Stimulated activated CD8-positive, alpha-beta memory T cell treated with anti-CD3 and anti-CD28 coated beads, Interleukin-4, amount 100 ng/mL, for 4 hours (primary cell): Measurements from ENCODE around the gene RYR1.
"Not testable (repeated sequence)": the region's sequence is repeated elsewhere in the genome, so short reads cannot be mapped to it uniquely, and the experiment has no call there.

Experiments
- DNase-seq, 2 donors: peaks; one replicate each; pipeline ENCODE4 v3.0.0-alpha.2; 2020; ENCODE audit warnings: low read depth in 2 of 2, low spot score in 1 of 2

The RYR1 gene

DNA sequence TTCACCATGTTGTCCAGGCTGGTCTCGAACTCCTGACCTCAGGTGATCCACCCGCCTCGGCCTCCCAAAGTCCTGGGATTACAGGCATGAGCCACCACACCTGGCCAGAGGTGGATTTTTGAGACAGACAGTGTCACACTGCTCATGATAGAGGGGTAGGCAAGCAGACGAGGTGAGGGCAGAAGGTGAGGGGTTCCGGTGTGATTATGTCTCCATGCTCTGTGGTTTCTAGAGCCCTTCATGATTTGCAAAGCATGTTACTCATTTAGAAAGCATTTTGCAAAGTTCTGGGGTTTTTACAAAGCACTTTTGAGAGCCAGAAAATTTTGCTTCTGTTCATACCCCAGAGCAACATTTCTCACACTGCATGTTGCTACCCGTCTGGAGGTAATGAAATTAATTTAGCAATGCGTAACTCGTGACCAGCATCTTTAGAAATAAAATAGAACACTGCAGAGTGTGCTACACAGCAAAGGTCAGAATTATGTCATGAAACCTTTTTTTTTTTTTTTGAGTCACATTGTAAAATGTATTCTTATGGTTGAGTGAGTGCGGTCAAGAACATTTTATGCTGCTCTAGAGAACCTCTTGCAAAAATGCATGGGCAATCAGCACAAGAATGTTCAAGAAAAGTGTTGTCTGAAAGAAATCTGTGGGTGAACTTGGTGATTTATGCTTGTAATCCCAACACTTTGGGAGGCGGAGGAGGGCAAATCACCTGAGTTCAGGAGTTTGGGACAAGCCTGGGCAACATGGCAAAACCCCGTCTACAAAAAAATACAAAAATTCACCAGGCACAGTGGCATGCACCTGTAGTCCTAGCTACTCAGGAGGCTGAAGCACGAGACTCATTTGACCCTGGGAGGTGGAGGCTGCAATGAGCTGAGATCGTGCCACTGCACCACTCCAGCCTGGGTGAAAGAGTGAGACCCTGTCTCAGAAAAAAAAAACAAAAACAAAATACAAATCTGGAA is 126.2 kb downstream of the RYR1 start:
- peak in 1 of 2 donors; percentile 14 for DNase-seq

DNA sequence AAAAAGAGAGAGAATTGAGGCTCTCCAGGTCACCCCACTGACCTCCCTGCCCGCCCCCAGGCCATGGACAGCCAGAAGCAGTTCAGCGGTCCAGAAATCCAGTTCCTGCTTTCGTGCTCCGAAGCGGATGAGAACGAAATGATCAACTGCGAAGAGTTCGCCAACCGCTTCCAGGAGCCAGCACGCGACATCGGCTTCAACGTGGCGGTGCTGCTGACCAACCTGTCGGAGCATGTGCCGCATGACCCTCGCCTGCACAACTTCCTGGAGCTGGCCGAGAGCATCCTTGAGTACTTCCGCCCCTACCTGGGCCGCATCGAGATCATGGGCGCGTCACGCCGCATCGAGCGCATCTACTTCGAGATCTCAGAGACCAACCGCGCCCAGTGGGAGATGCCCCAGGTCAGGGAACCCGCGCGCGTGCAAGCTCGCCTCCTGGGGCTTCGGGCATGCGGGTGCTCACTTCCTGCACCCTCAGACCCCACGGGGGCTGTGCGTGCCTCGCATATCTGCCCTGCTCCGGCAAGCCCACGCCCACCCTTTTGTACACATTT is 127.6 kb downstream of the RYR1 start:
- no peak for DNase-seq

DNA sequence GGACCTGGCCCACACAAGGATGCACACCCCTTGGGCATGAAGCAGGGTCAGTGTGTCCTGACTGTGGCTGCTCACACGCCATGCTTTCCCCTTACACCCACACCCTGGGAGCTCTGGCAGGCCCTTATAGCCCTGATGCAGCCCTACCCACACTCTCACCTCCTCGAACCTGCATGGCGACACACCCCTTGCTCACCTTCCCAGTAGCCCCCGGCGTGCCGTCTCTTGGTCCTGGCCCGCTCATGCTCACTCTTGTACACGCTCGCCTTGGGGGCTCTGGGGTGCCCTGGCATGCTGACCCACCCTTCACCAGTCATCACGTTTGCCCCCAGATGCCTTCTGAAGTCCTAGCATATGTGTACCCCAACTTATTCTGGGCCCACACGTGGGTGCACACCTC is 128.2 kb downstream of the RYR1 start:
- DNase-seq = no peak

DNA sequence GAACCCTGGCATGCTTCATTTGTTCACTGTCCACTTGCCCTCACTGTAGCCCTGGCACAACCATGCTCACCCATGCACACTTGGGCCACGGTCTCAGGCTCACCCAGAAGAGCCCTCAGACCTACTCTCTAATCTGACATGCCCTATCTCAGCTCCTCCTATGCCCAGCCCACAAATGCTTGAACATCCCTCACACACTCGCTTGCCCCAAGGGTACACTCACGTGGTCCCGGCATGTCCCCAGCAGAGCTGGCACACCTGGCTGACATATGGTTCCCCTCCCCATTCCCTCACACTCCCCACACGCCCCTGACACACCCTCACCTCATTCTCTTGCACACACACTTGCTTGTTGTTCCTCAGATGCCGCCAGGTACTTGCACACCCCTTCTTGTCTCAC is 128.6 kb downstream of the RYR1 start:
- no peak for DNase-seq

DNA sequence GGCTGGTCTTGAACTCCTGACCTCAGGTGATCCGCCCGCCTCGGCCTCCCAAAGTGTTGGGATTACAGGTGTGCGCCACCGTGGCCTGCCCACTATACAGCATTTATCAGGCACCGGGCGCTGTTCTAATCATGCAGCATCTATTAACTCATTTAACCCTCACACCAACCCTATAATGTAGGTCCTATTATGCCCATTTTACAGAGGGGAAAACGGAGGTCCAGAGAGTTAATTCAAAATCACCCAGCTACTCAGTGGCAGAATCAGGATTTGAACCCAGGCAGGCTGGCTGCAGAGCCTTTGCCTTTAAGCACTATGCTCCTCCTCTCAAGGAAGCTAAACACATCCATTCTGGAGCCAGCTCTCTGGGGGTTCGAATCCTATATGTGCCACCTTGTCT is 130.0 kb downstream of the RYR1 start:
- DNase-seq = no peak

DNA sequence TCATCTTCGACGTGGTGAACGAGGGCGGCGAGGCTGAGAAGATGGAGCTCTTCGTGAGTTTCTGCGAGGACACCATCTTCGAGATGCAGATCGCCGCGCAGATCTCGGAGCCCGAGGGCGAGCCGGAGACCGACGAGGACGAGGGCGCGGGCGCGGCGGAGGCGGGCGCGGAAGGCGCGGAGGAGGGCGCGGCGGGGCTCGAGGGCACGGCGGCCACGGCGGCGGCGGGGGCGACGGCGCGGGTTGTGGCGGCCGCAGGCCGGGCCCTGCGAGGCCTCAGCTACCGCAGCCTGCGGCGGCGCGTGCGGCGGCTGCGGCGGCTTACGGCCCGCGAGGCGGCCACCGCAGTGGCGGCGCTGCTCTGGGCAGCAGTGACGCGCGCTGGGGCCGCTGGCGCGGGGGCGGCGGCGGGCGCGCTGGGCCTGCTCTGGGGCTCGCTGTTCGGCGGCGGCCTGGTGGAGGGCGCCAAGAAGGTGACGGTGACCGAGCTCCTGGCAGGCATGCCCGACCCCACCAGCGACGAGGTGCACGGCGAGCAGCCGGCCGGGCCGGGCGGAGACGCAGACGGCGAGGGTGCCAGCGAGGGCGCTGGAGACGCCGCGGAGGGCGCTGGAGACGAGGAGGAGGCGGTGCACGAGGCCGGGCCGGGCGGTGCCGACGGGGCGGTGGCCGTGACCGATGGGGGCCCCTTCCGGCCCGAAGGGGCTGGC is 131.6 kb downstream of the RYR1 start:
- no peak for DNase-seq

DNA sequence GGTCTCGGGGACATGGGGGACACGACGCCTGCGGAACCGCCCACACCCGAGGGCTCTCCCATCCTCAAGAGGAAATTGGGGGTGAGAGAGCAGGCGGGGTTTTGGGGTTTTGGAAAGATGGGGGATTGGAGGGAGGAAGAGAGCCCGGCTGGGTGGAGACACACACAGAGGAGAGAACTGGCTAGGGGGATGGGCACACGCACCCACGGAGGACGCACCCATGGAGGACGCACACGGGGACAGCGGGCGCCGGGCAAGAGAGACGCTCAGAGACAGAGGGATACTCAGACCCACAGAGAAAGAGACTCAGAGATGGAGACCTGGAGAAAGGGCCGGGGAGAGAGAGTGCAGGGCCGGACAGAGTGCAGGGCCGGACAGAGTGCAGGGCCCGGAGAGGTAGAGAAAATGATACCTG is 132.2 kb downstream of the RYR1 start:
- no peak for DNase-seq

DNA sequence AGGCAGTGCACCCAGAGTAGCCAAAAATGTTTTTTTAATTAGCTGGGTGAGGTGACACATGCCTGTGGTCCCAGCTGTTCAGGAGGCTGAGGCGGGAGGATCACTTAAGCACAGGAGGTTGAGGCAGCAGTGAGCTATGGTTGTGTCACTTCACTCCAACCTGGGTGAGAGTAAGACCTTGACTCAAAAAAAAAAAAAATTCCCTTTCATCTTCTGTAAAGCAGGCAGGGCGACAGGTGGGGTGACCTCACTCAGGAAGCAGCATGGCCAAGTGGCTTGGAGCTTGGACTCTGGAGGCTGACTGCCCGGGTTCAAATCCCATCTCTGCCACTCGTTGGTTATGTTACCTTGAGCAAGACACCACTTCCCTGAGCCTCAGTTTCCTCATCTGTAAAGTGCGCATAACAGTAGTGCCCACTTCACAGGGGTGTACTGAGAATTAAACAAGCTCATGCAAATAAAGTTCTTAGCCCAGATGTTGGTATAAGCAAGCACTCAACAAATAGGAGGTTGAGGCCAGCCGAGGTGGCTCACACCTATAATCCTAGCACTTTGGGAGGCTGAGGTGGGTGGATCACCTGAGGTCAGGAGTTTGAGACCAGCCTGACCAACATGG is 136.0 kb downstream of the RYR1 start:
- DNase-seq = no peak

DNA sequence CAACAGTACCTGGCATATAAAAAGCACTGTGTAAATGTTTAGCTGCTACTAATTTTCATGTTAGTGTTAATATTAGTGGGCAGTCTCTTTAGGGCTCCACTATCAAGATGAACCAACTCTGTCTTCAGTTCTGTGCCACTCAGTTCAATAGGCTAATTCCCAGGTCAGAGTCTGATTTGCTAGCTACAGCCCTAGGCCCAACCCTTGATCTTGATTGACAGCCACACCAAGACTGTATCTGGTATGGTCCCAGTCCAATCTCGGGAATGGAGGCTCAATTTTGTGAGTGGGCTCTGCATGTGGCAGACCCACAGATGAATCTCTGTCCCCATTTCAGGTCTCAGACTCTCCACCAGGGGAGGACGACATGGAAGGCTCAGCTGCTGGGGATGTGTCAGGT is 138.2 kb downstream of the RYR1 start:
- DNase-seq = no peak

DNA sequence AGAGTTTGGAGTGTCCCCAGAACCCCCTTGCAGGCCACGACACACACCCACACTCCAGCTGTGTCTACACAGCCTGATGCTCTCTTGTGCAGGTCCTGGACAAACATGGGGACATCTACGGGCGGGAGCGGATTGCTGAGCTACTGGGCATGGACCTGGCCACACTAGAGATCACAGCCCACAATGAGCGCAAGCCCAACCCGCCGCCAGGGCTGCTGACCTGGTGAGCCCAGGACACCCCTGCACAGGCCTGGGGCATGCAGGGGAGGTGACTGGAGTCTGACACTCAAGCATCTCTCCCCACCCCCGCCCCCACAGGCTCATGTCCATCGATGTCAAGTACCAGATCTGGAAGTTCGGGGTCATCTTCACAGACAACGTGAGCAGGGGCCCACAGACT is 144.3 kb downstream of the RYR1 start:
- no peak for DNase-seq

DNA sequence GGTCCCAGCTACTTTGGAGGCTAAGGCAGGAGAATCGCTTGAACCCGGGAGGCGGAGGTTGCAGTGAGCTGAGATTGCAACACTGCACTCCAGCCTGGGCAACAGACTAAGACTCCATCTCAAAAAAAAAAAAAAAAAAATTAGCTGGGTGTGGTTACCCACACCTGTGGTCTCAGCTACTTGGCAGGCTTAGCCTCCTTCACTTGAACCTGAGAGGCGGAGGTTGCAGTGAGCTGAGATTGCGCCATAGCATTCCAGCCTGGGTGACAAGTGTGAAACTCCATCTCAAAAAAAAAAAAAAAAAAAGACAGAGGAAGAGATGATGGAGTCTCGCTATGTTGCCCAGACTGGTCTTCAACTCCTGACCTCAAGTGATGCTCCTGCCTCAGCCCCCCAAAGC is 145.8 kb downstream of the RYR1 start:
- not testable (repeated sequence) for DNase-seq

DNA sequence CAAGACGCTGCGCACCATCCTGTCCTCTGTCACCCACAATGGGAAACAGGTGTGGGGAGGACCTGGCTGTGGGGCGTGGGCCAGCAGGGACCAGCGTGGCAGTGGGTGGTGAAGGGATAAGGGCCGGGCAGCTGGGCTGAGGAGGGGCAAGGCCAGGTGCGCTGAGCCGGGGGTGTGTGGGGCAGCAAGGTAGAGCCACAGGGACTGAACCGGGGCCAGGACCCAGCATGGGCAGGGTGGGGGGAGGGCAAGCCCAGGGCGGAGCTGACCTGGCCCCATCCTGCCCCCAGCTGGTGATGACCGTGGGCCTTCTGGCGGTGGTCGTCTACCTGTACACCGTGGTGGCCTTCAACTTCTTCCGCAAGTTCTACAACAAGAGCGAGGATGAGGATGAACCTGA is 146.6 kb downstream of the RYR1 start:
- DNase-seq = no peak

DNA sequence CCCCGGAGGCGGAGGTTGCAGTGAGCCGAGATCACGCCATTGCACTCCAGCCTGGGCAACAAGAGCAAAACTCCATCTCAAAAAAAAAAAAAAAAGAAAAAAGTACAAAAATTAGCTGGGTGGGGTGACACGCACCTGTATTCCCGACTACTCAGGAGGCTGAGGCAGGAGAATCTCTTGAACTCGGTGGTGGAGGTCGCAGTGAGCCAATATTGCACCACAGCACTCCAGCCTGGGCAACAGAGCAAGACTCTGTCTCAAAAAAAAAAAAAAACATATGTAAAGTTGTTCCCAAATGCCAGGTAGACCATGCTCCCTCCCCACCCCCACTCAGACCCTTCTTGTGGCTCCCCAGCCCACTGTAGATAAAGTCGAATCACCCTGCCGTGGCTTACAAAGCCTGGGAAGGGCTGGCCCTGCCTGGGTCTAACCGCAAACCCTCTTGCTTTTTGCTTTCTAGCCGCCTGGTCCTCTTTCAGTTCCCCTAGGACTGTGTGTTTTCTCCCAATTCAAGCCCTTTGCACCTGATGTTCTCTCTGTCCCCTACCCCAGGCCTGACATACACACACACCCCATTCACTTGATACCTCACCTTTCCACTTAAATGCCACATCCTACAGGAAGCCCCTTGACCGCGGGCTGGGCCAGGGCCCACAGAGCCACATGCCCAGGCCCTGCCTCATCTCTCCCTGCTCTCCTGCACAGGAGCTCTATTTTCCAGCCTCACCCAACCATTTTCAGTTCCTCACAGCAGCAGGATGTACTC is 149.9 kb downstream of the RYR1 start:
- DNase-seq = no peak

DNA sequence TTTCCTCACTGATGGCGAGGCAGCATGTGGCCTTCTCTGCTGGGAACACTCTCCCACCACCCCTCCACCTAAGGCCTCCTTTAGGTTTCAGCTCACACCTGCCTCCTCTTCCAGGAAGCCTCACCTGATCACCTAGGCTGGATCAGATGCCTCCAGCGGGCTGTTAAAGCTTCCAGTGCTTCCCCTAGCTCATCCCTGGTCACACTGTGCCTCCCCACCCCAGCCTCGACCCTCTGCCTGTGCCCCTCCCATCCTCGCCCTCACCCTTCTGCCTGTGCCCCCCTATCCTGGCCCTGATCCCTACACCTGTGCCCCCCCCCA is 150.5 kb downstream of the RYR1 start:
- DNase-seq = no peak

DNA sequence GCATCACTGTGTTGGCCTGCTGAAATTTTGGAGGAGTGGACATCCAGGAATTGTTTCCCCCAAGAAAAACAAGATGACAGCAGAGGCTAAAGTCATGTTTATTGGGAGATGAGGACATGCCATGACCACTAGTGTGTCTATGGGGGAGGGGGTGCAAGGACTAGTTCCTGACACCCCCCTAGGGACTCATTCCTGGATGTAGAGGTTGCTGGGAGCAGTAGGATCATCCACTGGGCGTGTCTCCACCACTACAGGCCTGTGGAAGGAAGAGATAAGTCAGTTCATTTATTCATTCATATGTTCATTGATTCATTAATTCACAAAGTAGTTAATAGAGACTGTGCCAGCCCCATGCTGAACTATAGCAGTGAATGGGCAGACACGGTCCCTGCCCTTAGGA is 154.1 kb downstream of the RYR1 start:
- DNase-seq = no peak

DNA sequence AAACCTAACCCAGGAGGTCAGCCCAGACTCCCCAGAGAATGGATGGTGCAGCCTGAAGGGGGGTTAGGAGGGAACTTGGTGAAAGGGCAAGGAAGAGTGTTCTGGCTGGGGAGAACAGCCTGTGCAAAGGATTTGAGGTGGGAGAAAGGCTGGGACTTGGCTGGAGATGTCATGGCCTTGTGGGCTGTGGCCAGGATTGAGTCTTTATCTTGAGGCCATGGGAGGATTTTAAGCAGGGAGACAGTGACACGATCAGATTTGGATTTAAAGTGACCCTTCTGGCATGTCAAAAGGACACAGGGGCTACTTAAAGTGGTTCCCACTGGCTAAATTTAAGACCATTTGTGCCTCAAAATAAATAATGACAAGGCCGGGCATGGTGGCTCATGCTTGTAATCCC is 154.6 kb downstream of the RYR1 start:
- DNase-seq = no peak

DNA sequence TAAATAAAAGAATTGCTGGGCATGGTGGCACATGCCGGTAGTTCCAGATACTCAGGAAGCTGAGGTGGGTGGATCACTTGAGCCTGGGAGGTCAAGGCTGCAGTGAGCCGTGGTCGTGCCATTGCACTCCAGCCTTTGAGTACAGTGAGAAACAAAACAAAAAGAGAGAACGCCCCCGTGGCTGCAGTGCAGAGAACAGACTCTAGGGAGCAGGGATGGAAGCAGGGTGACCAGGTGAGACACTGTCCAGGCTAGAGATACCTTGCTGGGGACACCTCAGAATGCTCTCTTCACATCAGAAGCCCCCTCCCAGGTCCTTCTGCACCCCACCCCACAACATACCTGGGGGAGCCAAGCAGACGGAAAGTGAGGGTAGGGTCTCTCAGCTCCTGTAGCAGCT is 159.4 kb downstream of the RYR1 start:
- no peak for DNase-seq

DNA sequence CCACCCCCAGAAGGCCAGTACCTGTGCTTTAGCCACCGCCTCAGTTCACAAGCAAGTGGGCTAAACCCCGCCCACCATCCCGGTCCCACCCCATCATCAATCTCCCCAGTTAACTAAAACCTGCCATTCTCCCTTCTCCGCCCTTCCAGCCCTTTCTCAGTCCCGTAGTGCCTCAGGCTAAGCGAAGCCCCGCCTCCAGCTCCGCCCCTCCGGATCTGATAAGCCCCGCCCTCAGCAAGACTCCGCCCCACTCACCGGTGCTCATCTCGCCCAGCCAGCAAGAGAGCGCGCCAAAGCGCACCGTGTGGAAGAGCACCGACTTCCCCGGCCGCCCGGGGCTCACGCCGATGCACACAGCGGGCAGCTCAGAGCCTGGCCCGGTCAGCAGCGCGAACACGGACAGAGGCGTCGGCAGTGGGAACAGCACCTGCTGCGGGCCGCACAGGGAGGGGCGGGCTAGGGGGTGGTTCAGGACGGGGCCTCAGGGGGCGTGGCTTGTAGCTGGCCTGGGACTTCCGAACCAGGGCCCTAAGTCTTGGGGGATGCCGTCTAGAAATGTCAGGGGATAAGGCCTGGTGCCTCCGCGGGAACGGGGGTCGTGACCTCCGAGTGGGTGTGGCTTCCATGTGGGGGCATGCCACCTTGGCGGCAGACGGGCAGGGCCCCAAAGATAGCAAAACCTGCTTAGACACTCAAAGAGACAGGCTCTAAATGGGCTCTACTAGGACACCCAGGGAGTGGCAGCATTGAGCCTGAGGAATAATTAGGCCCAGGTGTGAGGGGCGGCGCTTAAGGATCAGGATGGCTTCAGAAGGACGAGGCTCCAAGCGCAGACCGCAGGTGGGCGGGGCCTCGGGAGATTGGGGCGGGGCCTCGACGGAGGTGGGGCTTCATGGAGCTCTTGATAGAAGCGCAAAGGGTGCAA is 162.8 kb downstream of the RYR1 start:
- DNase-seq = no peak

DNA sequence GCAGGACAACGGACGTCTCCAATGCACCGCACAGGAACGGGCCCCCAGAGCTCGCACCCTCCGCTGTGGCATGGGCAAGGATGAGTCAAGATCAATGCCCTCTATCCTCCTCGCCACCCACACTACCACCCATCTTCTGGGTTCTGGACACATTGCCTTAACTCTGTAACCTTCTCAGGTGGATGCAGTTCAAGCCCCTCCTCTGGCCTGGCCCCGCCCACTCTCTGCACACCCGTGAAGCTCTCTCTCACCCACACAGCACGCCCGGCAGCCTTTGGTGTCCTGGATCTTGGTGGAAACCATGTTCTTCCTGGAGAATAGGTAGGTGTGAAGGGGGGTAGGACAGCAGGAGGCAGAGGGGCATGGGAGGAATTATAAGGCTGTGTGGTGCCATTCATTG is 163.6 kb downstream of the RYR1 start:
- DNase-seq = no peak

DNA sequence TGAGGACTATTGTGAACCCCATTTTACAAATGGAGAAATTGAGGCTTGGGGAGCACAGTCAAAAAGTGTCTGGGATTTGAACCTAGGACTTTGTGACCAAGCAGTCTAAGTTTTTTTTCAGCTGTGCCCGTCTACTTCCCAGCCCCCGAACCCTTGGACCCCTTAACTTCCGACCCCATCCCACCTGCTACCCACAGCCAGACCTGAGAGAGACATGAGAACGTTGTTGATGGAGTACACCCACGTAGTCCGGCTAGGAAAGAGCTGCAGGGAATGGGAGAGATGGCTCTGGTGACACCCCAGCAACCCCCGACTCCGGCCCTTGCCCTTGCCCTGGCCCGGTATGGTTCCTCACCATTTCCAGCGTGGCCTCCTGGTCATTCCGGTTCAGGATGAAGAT is 166.2 kb downstream of the RYR1 start:
- no peak for DNase-seq
